Neural progenitor cell (in vitro differentiated cells): Measurements from ENCODE around the gene COL11A1. TPM values are rescaled to one million over a fixed set of nuclear protein-coding genes. Genes with fewer than 3 reads are reported as not detected.

Experiments used
- DNase-seq: peaks from one replicate; pipeline ENCODE4 v3.0.0-alpha.2; 2016; ENCODE audit warnings: low spot score
- H2AFZ ChIP-seq: fragments of 200-600 bp; sonication (generic); replicated peaks from 2 replicates; pipeline ENCODE4 v1.6.1; 2016; ENCODE audit warnings: antibody characterized with exemption
- H3F3A ChIP-seq: fragments of 200-600 bp; sonication (generic); 2 replicates; pipeline ENCODE4 v1.6.1; 2016; ENCODE audit warnings: antibody characterized with exemption, low read depth
- H3K27ac ChIP-seq: fragments of 200-600 bp; sonication (generic); 2 replicates; pipeline ENCODE4 v1.5.1; 2016; ENCODE audit warnings: mild to moderate bottlenecking
- H3K27me3 ChIP-seq: fragments of 200-600 bp; sonication (generic); 2 replicates; pipeline ENCODE4 v1.6.1; 2016; ENCODE audit warnings: mild to moderate bottlenecking, moderate library complexity
- H3K36me3 ChIP-seq: fragments of 200-600 bp; sonication (generic); 2 replicates; pipeline ENCODE4 v1.5.1; 2016
- H3K4me1 ChIP-seq: fragments of 200-600 bp; sonication (generic); 2 replicates; pipeline ENCODE4 v1.6.1; 2016; ENCODE audit warnings: mixed run types
- H3K4me2 ChIP-seq: fragments of 200-600 bp; sonication (generic); 2 replicates; pipeline ENCODE4 v1.6.1; 2016
- H3K4me3 ChIP-seq: fragments of 200-600 bp; sonication (generic); 2 replicates; pipeline ENCODE4 v1.5.1; 2016
- H3K79me2 ChIP-seq: fragments of 200-600 bp; sonication (generic); 2 replicates; pipeline ENCODE4 v1.6.1; 2016; ENCODE audit warnings: low read depth
- H3K9ac ChIP-seq: fragments of 200-600 bp; sonication (generic); 2 replicates; pipeline ENCODE4 v1.6.1; 2016
- H3K9me3 ChIP-seq: fragments of 200-600 bp; sonication (generic); 2 replicates; pipeline ENCODE4 v1.5.1; 2016; ENCODE audit warnings: low read depth
- H4K20me1 ChIP-seq: fragments of 200-600 bp; sonication (generic); 2 replicates; pipeline ENCODE4 v1.6.1; 2016; ENCODE audit warnings: low read depth
- H3K27ac Mint-ChIP-seq: 3 replicates; pipeline ENCODE4 v1.8.0; 2021; ENCODE audit warnings: mixed read lengths
- H3K27me3 Mint-ChIP-seq: 2 replicates; pipeline ENCODE4 v1.8.0; 2022; ENCODE audit warnings: low read depth, mild to moderate bottlenecking, inconsistent platforms, moderate library complexity, mixed read lengths; ENCODE audit not compliant: insufficient read depth
- H3K36me3 Mint-ChIP-seq: 3 replicates; pipeline ENCODE4 v1.8.0; 2021; ENCODE audit warnings: mixed read lengths
- H3K4me1 Mint-ChIP-seq: 3 replicates; pipeline ENCODE4 v1.8.0; 2021; ENCODE audit warnings: mixed read lengths
- H3K4me3 Mint-ChIP-seq: 3 replicates; pipeline ENCODE4 v1.8.0; 2021; ENCODE audit warnings: mild to moderate bottlenecking, moderate library complexity, mixed read lengths
- H3K9me3 Mint-ChIP-seq: 3 replicates; pipeline ENCODE4 v1.8.0; 2020; ENCODE audit warnings: mixed read lengths
- CTCF ChIP-seq: fragments of 200-600 bp; sonication (generic); IDR thresholded peaks from 2 replicates; pipeline ENCODE4 v1.5.1; 2017; ENCODE audit warnings: antibody characterized with exemption, mild to moderate bottlenecking
- EZH2 ChIP-seq: fragments of 200-600 bp; sonication (generic); IDR thresholded peaks from 2 replicates; pipeline ENCODE4 v1.6.1; 2017; ENCODE audit warnings: antibody characterized with exemption, mild to moderate bottlenecking, moderate library complexity
- EZH2phosphoT487 ChIP-seq: fragments of 200-600 bp; sonication (generic); IDR thresholded peaks from 2 replicates; pipeline ENCODE4 v1.6.1; 2017; ENCODE audit warnings: antibody characterized with exemption
- total RNA-seq: library from RNA; depleted of rRNA; stranded (reverse); fragments of >200 nt; gene quantifications from 2 replicates; pipeline ENCODE4 v1.2.3, GENCODE V29; 2015; ENCODE audit warnings: low replicate concordance

The COL11A1 gene
- total RNA-seq, 1 donor from 2014 or later: 78.9 TPM

DNA sequence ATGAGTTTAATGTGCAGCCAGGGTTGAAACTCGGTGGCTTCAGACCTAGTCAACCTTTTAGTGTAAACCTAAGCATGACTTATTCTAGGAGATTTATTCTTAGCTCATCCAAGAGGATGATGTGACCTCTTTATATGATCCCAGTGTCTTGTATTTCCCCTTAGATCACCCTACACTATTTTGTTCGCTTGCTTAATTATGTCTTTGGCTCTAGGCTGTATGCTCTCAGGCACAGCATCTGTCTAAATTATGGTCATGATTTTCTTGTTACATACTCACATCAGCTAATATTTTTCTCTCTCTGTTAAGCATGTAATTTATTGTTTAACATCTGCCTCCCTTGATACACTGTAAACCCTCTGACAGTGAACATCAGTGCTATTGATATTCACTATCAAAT lies 19.1 kb downstream of the COL11A1 start:
- no peak overlapping the region for H3K4me3 ChIP-seq
- no peaks in the 10 kb centered on the region for H3K27me3 ChIP-seq
- peaks cover 12% of the 10 kb centered on the region for H3K79me2 ChIP-seq
- H3K9ac ChIP-seq: no peak overlapping the region
- H4K20me1 ChIP-seq: peaks cover 16% of the 10 kb centered on the region
- H3K27ac ChIP-seq: no peak overlapping the region
- no peaks in the 10 kb centered on the region for H3K9me3 ChIP-seq
- Mint-ChIP-seq H3K27ac (no peak overlapping the region), H3K27me3 (no peaks in the 10 kb centered on the region), H3K4me3 (no peak overlapping the region), H3K9me3 (no peaks in the 10 kb centered on the region), H3K36me3 (peaks cover 31% of the 10 kb centered on the region), H3K4me1 (no peaks in the 10 kb centered on the region)
- no peak for TF ChIP-seq EZH2
- TF ChIP-seq CTCF: no peak
- TF ChIP-seq EZH2phosphoT487: no peak
- no peaks in the 10 kb centered on the region for H3K4me1 ChIP-seq
- H2AFZ ChIP-seq: no peak overlapping the region
- H3F3A ChIP-seq: no peaks in the 10 kb centered on the region
- peaks cover 3% of the 10 kb centered on the region for H3K36me3 ChIP-seq
- DNase-seq: no peak
- H3K4me2 ChIP-seq: no peak overlapping the region

DNA sequence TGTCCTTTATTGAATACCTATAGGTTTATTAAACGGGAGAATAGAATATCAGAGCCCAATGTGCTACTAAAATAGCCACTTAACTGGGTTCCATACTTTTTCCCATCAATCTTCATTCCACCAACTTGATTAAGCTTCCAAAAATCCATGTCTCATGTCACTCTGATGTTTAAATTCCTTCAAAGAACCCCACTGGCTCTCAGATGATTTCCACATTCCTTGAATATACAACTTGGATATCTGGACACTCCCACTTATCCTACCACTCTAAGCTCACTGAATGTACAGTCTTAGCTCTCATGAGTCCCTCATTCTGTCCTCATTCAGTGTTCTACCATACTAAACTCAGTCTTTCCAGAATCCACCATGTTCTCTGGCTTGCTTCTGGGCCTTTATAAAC lies 21.1 kb downstream of the COL11A1 start:
- no peaks in the 10 kb centered on the region for H3K9me3 Mint-ChIP-seq
- H3K9ac ChIP-seq: no peak overlapping the region
- H3K79me2 ChIP-seq: peaks cover 10% of the 10 kb centered on the region
- H4K20me1 ChIP-seq: peaks cover 19% of the 10 kb centered on the region
- H3K4me1 Mint-ChIP-seq: no peaks in the 10 kb centered on the region
- H3K4me2 ChIP-seq: no peak overlapping the region
- no peak overlapping the region for H3K4me3 Mint-ChIP-seq
- no peaks in the 10 kb centered on the region for H3K27me3 Mint-ChIP-seq
- no peak overlapping the region for H3K27ac Mint-ChIP-seq
- H3K4me1 ChIP-seq: no peaks in the 10 kb centered on the region
- peaks cover 3% of the 10 kb centered on the region for H3K36me3 ChIP-seq
- H2AFZ ChIP-seq: no peak overlapping the region
- H3K9me3 ChIP-seq: no peaks in the 10 kb centered on the region
- H3K36me3 Mint-ChIP-seq: peaks cover 18% of the 10 kb centered on the region
- no peak overlapping the region for H3K4me3 ChIP-seq
- TF ChIP-seq EZH2phosphoT487 (no peak), CTCF (no peak), EZH2 (no peak)
- H3K27me3 ChIP-seq: no peaks in the 10 kb centered on the region
- no peaks in the 10 kb centered on the region for H3F3A ChIP-seq
- no peak overlapping the region for H3K27ac ChIP-seq
- no peak for DNase-seq

DNA sequence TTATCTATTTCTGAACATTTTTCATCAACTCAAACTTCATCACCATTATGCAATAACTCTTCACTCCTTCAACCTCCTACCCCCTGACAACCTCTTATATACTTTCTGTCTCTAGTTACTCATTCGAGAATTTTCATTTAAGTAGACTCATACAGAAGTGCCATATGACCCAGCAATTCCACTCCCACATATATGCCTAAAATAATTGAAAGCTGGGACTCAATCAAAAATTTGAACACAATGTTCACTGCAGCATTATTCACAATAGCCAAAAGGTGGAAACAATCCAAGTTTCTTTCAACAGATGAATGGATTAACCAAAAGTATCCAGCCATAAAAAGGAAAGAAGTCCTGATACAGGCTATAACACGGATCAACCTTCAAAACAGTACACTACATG lies 24.1 kb downstream of the COL11A1 start:
- H3K27ac ChIP-seq: no peak overlapping the region
- no peaks in the 10 kb centered on the region for H3F3A ChIP-seq
- H3K79me2 ChIP-seq: no peaks in the 10 kb centered on the region
- no peak overlapping the region for H2AFZ ChIP-seq
- H3K9me3 ChIP-seq: no peaks in the 10 kb centered on the region
- H3K36me3 Mint-ChIP-seq: peaks cover 12% of the 10 kb centered on the region
- no peaks in the 10 kb centered on the region for H3K36me3 ChIP-seq
- H3K4me3 ChIP-seq: no peak overlapping the region
- H3K4me1 Mint-ChIP-seq: no peaks in the 10 kb centered on the region
- no peak overlapping the region for H3K4me2 ChIP-seq
- no peak overlapping the region for H3K27ac Mint-ChIP-seq
- H3K9me3 Mint-ChIP-seq: no peaks in the 10 kb centered on the region
- DNase-seq: no peak
- no peak overlapping the region for H3K4me3 Mint-ChIP-seq
- TF ChIP-seq CTCF: no peak
- TF ChIP-seq EZH2phosphoT487: no peak
- no peak for TF ChIP-seq EZH2
- H3K4me1 ChIP-seq: no peaks in the 10 kb centered on the region
- H4K20me1 ChIP-seq: peaks cover 4% of the 10 kb centered on the region
- no peak overlapping the region for H3K9ac ChIP-seq
- H3K27me3 Mint-ChIP-seq: no peaks in the 10 kb centered on the region
- H3K27me3 ChIP-seq: no peaks in the 10 kb centered on the region
